Stomach (tissue), 4 donors: ENCODE results near the gene CHRND.

Source experiments
- EP300 ChIP-seq: sonication (generic); formaldehyde crosslinking; IDR thresholded peaks from one replicate; pipeline ENCODE4 v1.6.1; 2017; ENCODE audit warnings: antibody characterized with exemption
- POLR2A ChIP-seq, 4 donors: fragments of 450-650 bp; IDR thresholded peaks; one replicate each; pipeline ENCODE4 v1.6.1; 2016; ENCODE audit warnings: antibody characterized with exemption in 4 of 4, control low read depth in 2 of 4, mild to moderate bottlenecking in 1 of 4, moderate library complexity in 1 of 4
- POLR2AphosphoS5 ChIP-seq, 3 donors: sonication (generic); formaldehyde crosslinking; IDR thresholded peaks; one replicate each; pipeline ENCODE4 v1.6.1; 2016; ENCODE audit warnings: antibody characterized with exemption in 3 of 3
- TF ChIP-seq, protein P1 (sequence below), 7 experiments: fragments of 450-650 bp in 4 of 7; fragments of 200-600 bp in 3 of 7; sonication (generic) in 3 of 7; IDR thresholded peaks; one replicate each; pipeline ENCODE4 v1.5.1; 2016 to 2019; ENCODE audit warnings: antibody characterized with exemption in 7 of 7, control low read depth in 2 of 7, mild to moderate bottlenecking in 1 of 7

DNA sequence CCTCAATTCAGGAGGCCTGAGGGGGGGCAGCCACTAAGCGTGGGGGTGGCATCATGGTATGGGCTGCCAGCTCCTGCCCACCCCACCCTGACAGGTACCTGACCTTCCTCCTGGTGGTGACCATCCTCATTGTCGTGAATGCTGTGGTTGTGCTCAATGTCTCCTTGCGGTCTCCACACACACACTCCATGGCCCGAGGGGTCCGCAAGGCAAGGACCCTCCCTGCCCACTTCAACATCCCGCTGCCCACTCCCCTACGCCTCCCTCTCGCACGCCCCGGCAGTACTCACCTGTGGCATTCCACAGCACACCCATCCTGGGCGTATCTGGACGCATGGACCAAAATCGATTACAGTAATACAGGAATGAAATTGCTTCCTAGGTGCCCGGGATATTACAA, 17.5 kb downstream of the CHRND start:
- TF ChIP-seq, protein P1, sequence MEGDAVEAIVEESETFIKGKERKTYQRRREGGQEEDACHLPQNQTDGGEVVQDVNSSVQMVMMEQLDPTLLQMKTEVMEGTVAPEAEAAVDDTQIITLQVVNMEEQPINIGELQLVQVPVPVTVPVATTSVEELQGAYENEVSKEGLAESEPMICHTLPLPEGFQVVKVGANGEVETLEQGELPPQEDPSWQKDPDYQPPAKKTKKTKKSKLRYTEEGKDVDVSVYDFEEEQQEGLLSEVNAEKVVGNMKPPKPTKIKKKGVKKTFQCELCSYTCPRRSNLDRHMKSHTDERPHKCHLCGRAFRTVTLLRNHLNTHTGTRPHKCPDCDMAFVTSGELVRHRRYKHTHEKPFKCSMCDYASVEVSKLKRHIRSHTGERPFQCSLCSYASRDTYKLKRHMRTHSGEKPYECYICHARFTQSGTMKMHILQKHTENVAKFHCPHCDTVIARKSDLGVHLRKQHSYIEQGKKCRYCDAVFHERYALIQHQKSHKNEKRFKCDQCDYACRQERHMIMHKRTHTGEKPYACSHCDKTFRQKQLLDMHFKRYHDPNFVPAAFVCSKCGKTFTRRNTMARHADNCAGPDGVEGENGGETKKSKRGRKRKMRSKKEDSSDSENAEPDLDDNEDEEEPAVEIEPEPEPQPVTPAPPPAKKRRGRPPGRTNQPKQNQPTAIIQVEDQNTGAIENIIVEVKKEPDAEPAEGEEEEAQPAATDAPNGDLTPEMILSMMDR (IDR thresholded peaks at IDR 0.05), result no peak
- TF ChIP-seq POLR2A (IDR thresholded peaks at IDR 0.05), result no peak
- no peak for TF ChIP-seq POLR2AphosphoS5 (IDR thresholded peaks at IDR 0.05)
- TF ChIP-seq EP300, result no peak
